Activated B cell treated with CpG ODN at 0.5 μM for 24 hours (primary cell): Measurements from ENCODE around the gene STXBP5L. TPM values are rescaled to one million over a fixed set of nuclear protein-coding genes. Genes with fewer than 3 reads are reported as not detected.
"Not testable (repeated sequence)": the region's sequence is repeated elsewhere in the genome, so short reads cannot be mapped to it uniquely, and the experiment has no call there.

Source experiments
- ATAC-seq: fragments of 200-7000 bp; cut with Tn5 transposase; one replicate; pipeline ENCODE4 v1.10.0; 2021; ENCODE audit warnings: low read depth, mild to moderate bottlenecking, moderate library complexity
- CTCF ChIA-PET: fragments of 350-600 bp; sonication (Branson Sonifier 250); formaldehyde crosslinking; loops from one replicate; lab custom pipeline; 2021; ENCODE audit warnings: antibody characterized with exemption; lab: Charles Lee
- POLR2A ChIA-PET: fragments of 350-600 bp; sonication (Branson Sonifier 250); formaldehyde crosslinking; loops from one replicate; lab custom pipeline; 2021; ENCODE audit warnings: antibody characterized with exemption; lab: Charles Lee
- DNase-seq: peaks from one replicate; pipeline ENCODE4 v3.0.0; 2022
- H3K27ac Mint-ChIP-seq: one replicate; pipeline ENCODE4 v1.8.0; 2020; ENCODE audit warnings: mixed read lengths
- H3K27me3 Mint-ChIP-seq: one replicate; pipeline ENCODE4 v1.8.0; 2021; ENCODE audit warnings: mixed read lengths
- H3K36me3 Mint-ChIP-seq: one replicate; pipeline ENCODE4 v1.8.0; 2021; ENCODE audit warnings: low read depth, mixed read lengths
- H3K4me1 Mint-ChIP-seq: one replicate; pipeline ENCODE4 v1.8.0; 2021; ENCODE audit warnings: mixed read lengths
- H3K4me3 Mint-ChIP-seq: one replicate; pipeline ENCODE4 v1.8.0; 2020; ENCODE audit warnings: mild to moderate bottlenecking, mixed read lengths
- H3K9me3 Mint-ChIP-seq: one replicate; pipeline ENCODE4 v1.8.0; 2020; ENCODE audit warnings: mixed read lengths
- intact Hi-C: fragments of 100-400 bp; cut with micrococcal nuclease; formaldehyde crosslinking; loops from one replicate; pipeline ENCODE4 v1.15.1; 2024
- total RNA-seq: library from RNA; stranded (reverse); gene quantifications from 2 replicates; pipeline ENCODE4 v1.2.3, GENCODE V29; 2022
- TF ChIP-seq, protein P1 (sequence below): fragments of 200-600 bp; IDR thresholded peaks from one replicate; pipeline ENCODE4 v1.8.0; 2022; ENCODE audit warnings: antibody characterized with exemption, mild to moderate bottlenecking

The STXBP5L gene
- total RNA-seq, 1 donor from 2014 or later = not detected

DNA sequence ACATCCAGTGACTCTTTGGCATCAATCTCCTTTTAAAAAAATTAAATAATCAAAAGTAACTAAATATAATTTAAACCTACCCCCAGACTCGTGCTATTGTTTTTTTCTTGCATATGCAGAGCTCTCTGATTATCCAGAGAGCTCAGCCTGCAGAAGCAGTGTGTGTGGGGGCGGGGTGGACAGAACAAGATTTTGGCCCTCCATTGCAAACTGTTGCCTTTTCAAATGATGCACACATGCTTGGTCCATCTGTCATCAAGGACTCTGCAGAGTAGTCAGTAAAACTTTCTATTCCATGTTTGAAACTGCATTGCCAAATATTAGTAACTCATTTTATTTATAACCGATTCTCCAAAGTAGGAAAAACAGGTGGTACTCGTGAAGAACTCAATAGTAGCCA, 28.6 kb upstream of the STXBP5L start:
- POLR2A ChIA-PET = no interaction called here
- no peak for DNase-seq
- no peaks in the 10 kb centered on the region for H3K36me3 Mint-ChIP-seq

GRCh38 chr3:120892921-120893320, 15.1 kb upstream of the STXBP5L start:
- no peaks in the 10 kb centered on the region for H3K4me1 Mint-ChIP-seq
- no peak for ATAC-seq
- DNase-seq = no peak
- H3K4me3 Mint-ChIP-seq = no peak overlapping the region
- H3K36me3 Mint-ChIP-seq = no peaks in the 10 kb centered on the region
- peaks cover 2% of the 10 kb centered on the region for H3K27me3 Mint-ChIP-seq
- intact Hi-C loops = no loop called here
- H3K27ac Mint-ChIP-seq = no peak overlapping the region
- CTCF ChIA-PET = no interaction called here
- TF ChIP-seq, protein P1, sequence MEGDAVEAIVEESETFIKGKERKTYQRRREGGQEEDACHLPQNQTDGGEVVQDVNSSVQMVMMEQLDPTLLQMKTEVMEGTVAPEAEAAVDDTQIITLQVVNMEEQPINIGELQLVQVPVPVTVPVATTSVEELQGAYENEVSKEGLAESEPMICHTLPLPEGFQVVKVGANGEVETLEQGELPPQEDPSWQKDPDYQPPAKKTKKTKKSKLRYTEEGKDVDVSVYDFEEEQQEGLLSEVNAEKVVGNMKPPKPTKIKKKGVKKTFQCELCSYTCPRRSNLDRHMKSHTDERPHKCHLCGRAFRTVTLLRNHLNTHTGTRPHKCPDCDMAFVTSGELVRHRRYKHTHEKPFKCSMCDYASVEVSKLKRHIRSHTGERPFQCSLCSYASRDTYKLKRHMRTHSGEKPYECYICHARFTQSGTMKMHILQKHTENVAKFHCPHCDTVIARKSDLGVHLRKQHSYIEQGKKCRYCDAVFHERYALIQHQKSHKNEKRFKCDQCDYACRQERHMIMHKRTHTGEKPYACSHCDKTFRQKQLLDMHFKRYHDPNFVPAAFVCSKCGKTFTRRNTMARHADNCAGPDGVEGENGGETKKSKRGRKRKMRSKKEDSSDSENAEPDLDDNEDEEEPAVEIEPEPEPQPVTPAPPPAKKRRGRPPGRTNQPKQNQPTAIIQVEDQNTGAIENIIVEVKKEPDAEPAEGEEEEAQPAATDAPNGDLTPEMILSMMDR = no peak
- POLR2A ChIA-PET = no interaction called here
- H3K9me3 Mint-ChIP-seq = no peaks in the 10 kb centered on the region

More for the DNA sequence above, 28.6 kb upstream of the STXBP5L start:
- CTCF ChIA-PET = no interaction called here
- H3K4me3 Mint-ChIP-seq = no peak overlapping the region
- no peak overlapping the region for H3K27ac Mint-ChIP-seq
- intact Hi-C loops = no loop called here
- H3K27me3 Mint-ChIP-seq = peaks cover 2% of the 10 kb centered on the region
- no peak for ATAC-seq
- H3K4me1 Mint-ChIP-seq = no peaks in the 10 kb centered on the region
- peaks cover 2% of the 10 kb centered on the region for H3K9me3 Mint-ChIP-seq
- TF ChIP-seq, protein P1 = no peak

DNA sequence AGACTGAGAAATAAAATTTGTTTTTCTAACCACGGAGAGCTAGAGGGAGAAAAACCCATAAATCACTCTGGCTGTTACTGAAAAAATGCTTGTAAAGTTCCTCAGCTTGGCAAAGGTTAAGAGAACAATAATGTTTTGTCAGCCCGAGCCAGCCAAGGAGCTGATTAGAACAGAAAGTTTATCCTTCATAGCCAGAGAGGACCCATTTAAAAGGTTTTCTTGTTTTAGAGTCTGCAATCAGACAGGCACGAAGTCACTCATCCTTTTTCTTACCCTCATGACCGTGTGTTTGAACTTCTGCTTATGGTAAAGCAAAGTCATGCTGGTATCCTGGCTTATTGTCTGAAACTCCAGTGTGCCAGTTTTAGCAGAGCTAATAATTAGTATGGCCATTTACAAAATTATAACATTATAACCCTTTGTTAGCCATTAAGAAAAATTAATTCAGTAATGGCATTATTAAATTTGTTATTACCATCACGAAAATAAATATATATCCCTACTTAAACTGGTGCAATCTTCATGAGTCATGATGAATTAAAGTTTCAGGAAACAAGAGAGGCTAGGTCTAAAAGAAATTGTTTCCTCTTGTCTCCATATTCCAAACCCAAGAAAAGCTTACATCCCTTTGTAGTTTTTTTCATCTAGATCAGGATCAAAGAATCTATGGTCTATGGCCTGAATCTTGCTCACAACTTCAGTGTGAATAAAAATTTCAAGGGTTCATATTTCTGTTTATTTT, 13.5 kb upstream of the STXBP5L start:
- ChIA-PET CTCF (no interaction called here), POLR2A (no interaction called here)
- H3K27me3 Mint-ChIP-seq = peaks cover 2% of the 10 kb centered on the region
- TF ChIP-seq, protein P1 = no peak
- H3K36me3 Mint-ChIP-seq = no peaks in the 10 kb centered on the region
- ATAC-seq = no peak
- no peaks in the 10 kb centered on the region for H3K9me3 Mint-ChIP-seq
- H3K4me3 Mint-ChIP-seq = no peak overlapping the region
- no peaks in the 10 kb centered on the region for H3K4me1 Mint-ChIP-seq
- intact Hi-C loops = no loop called here
- no peak overlapping the region for H3K27ac Mint-ChIP-seq
- no peak for DNase-seq

- H3K27ac Mint-ChIP-seq, ATAC-seq, CTCF ChIA-PET, POLR2A ChIA-PET, H3K27me3 Mint-ChIP-seq, H3K9me3 Mint-ChIP-seq, H3K36me3 Mint-ChIP-seq, H3K4me1 Mint-ChIP-seq, intact Hi-C loops, H3K4me3 Mint-ChIP-seq, DNase-seq: not testable (repeated sequence)
Measured at GRCh38 chr3:120901716-120902115, 6.3 kb upstream of the STXBP5L start.

DNA sequence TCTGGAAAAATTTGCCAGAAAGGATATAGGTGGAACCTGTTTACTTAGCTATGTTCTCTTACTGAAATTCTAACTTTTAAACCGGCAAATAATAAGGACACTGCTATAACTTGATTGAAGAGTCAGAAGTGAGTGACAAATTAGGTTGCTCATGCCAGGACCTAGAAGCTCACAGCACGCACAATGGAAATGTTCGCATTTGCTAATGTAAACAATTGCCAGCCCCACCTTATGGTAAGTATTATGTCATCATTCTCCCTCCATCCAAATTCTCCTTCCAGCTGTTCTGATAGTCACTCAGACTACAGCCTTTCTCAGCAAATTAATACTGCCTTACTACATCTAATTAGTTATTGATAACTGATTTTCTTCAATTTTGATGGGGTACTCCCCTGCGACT, 4.8 kb upstream of the STXBP5L start:
- POLR2A ChIA-PET = no interaction called here
- intact Hi-C loops = no loop called here
- H3K36me3 Mint-ChIP-seq = no peaks in the 10 kb centered on the region
- ATAC-seq (no peak), DNase-seq (no peak)
- H3K27me3 Mint-ChIP-seq = peaks cover 21% of the 10 kb centered on the region
- H3K4me1 Mint-ChIP-seq = peaks cover 5% of the 10 kb centered on the region
- TF ChIP-seq, protein P1 = no peak
- H3K9me3 Mint-ChIP-seq = no peaks in the 10 kb centered on the region
- no peak overlapping the region for H3K27ac Mint-ChIP-seq
- no peak overlapping the region for H3K4me3 Mint-ChIP-seq
- CTCF ChIA-PET = no interaction called here

- ATAC-seq = no peak
- Mint-ChIP-seq H3K27me3 (peaks cover 46% of the 10 kb centered on the region), H3K9me3 (no peaks in the 10 kb centered on the region), H3K4me3 (no peak overlapping the region), H3K4me1 (peaks cover 17% of the 10 kb centered on the region), H3K36me3 (no peaks in the 10 kb centered on the region), H3K27ac (no peak overlapping the region)
- ChIA-PET CTCF (interaction anchor here (0.7 kb wide), 1 partner anchor 12 kb away, joined by 3 read pairs; no protein-coding TSS in a partner anchor), POLR2A (no interaction called here)
- intact Hi-C loops = no loop called here
- DNase-seq = no peak
- TF ChIP-seq, protein P1 = no peak
Measured at GRCh38 chr3:120907659-120908029, 361 bp upstream of the STXBP5L start.
